SK-N-SH treated with all-trans-retinoic acid at 6 μM for 48 hours (cell line): ENCODE measurements around the gene ZNF385B.

Experiments
- ATAC-seq: fragments of 200-7000 bp; cut with Tn5 transposase; 3 replicates; pipeline ENCODE4 v1.9.1; 2020; ENCODE audit warnings: mild to moderate bottlenecking, moderate library complexity
- ARNTL ChIP-seq: fragments of 450-650 bp; formaldehyde crosslinking; IDR thresholded peaks from 2 replicates; pipeline ENCODE4 v1.5.0; 2020; ENCODE audit warnings: low read depth, mild to moderate bottlenecking, moderate library complexity, borderline replicate concordance
- BACH2 ChIP-seq: fragments of 250-450 bp; sonication (Bioruptor Pico); IDR thresholded peaks from 2 replicates; pipeline ENCODE4 v1.9.0; 2021; ENCODE audit warnings: mild to moderate bottlenecking, borderline replicate concordance
- CREB5 ChIP-seq: fragments of 250-450 bp; sonication (Bioruptor Pico); IDR thresholded peaks from 2 replicates; pipeline ENCODE4 v1.5.1; 2020; ENCODE audit warnings: low read depth, mild to moderate bottlenecking, moderate library complexity
- CSRNP3 ChIP-seq: fragments of 250-450 bp; sonication (Bioruptor Pico); IDR thresholded peaks from 2 replicates; pipeline ENCODE4 v1.5.1; 2021; ENCODE audit warnings: mild to moderate bottlenecking, moderate library complexity
- ESRRG ChIP-seq: fragments of 250-450 bp; sonication (Bioruptor Pico); IDR thresholded peaks from 2 replicates; pipeline ENCODE4 v1.6.1; 2021; ENCODE audit warnings: mild to moderate bottlenecking
- GLIS3 ChIP-seq: fragments of 250-450 bp; sonication (Bioruptor Pico); IDR thresholded peaks from 2 replicates; pipeline ENCODE4 v1.5.0; 2020; ENCODE audit warnings: mild to moderate bottlenecking, moderate library complexity
- ISL1 ChIP-seq: fragments of 250-450 bp; sonication (Bioruptor Pico); IDR thresholded peaks from 2 replicates; pipeline ENCODE4 v2.1.2; 2022; ENCODE audit warnings: mild to moderate bottlenecking, moderate library complexity
- OSR1 ChIP-seq: fragments of 250-450 bp; sonication (Bioruptor Pico); IDR thresholded peaks from 2 replicates; pipeline ENCODE4 v1.8.0; 2022; ENCODE audit warnings: moderate library complexity, mild to moderate bottlenecking, inconsistent platforms
- PATZ1 ChIP-seq: fragments of 250-450 bp; sonication (Bioruptor Pico); IDR thresholded peaks from 2 replicates; pipeline ENCODE4 v1.8.0; 2020; ENCODE audit warnings: mild to moderate bottlenecking, moderate library complexity, borderline replicate concordance
- POU6F1 ChIP-seq: fragments of 250-450 bp; sonication (Bioruptor Pico); IDR thresholded peaks from 2 replicates; pipeline ENCODE4 v1.8.0; 2021; ENCODE audit warnings: low read depth, mild to moderate bottlenecking, moderate library complexity, borderline replicate concordance
- PPARA ChIP-seq: fragments of 250-450 bp; sonication (Bioruptor Pico); IDR thresholded peaks from 2 replicates; pipeline ENCODE4 v1.5.0; 2020; ENCODE audit warnings: mild to moderate bottlenecking, borderline replicate concordance
- RARB ChIP-seq: fragments of 250-450 bp; sonication (Bioruptor Pico); IDR thresholded peaks from 2 replicates; pipeline ENCODE4 v1.8.0; 2021; ENCODE audit warnings: mild to moderate bottlenecking, moderate library complexity
- SNAI2 ChIP-seq: fragments of 250-450 bp; sonication (Bioruptor Pico); IDR thresholded peaks from 2 replicates; pipeline ENCODE4 v1.5.0; 2020; ENCODE audit warnings: mild to moderate bottlenecking, moderate library complexity
- TOX ChIP-seq: fragments of 250-450 bp; sonication (Bioruptor Pico); IDR thresholded peaks from 2 replicates; pipeline ENCODE4 v1.8.0; 2021; ENCODE audit warnings: mild to moderate bottlenecking, moderate library complexity, borderline replicate concordance
- ZC3H10 ChIP-seq: fragments of 250-450 bp; sonication (Bioruptor Pico); IDR thresholded peaks from 2 replicates; pipeline ENCODE4 v1.5.1; 2021; ENCODE audit warnings: mild to moderate bottlenecking, moderate library complexity
- ZFP3 ChIP-seq: fragments of 250-450 bp; sonication (Bioruptor Pico); IDR thresholded peaks from 2 replicates; pipeline ENCODE4 v1.5.0; 2020; ENCODE audit warnings: mild to moderate bottlenecking, moderate library complexity
- ZFP30 ChIP-seq: fragments of 450-650 bp; formaldehyde crosslinking; IDR thresholded peaks from 2 replicates; pipeline ENCODE4 v1.5.0; 2022; ENCODE audit warnings: mild to moderate bottlenecking, moderate library complexity
- ZNF565 ChIP-seq: fragments of 450-650 bp; formaldehyde crosslinking; conservative IDR thresholded peaks from 2 replicates; pipeline ENCODE4 v1.5.0; 2020; ENCODE audit warnings: low read depth, mild to moderate bottlenecking, moderate library complexity
- ZNF70 ChIP-seq: fragments of 450-650 bp; formaldehyde crosslinking; IDR thresholded peaks from 2 replicates; pipeline ENCODE4 v1.5.0; 2020; ENCODE audit warnings: mild to moderate bottlenecking, moderate library complexity
- ZNF8 ChIP-seq: fragments of 450-650 bp; formaldehyde crosslinking; IDR thresholded peaks from 2 replicates; pipeline ENCODE4 v1.5.0; 2020; ENCODE audit warnings: mild to moderate bottlenecking, moderate library complexity
- TF ChIP-seq, protein P1 (sequence below): fragments of 250-450 bp; sonication (Bioruptor Pico); IDR thresholded peaks from 2 replicates; pipeline ENCODE4 v1.5.0; 2020; ENCODE audit warnings: mild to moderate bottlenecking, moderate library complexity

The ZNF385B gene

DNA sequence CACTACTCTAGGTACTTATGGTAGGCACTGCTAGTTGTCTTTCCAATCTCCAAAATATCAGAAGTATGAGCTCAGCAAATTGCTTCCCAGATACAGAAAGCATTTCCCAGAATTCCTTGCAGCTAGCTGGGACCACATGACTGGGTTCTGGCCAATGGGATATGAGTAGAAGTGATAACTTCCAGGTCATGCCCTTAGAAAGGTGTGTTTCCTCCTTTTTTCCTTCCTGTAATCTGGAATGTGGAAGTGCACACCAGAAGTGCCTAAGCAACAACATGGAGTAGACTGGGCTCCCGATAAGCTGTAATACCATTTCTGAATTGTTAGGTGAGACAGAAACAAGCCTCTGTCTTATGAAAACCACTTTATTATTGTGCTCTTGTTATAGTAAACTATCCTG lies 279.8 kb downstream of the ZNF385B start:
- no peak for ATAC-seq
- TF ChIP-seq ZFP30 (no peak), GLIS3 (no peak), CSRNP3 (CRISPR knock-in tag) (no peak), SNAI2 (CRISPR knock-in tag) (no peak), POU6F1 (CRISPR knock-in tag) (no peak), ZNF70 (no peak), ISL1 (no peak), ZFP3 (CRISPR knock-in tag) (no peak), ESRRG (no peak), ZNF565 (CRISPR knock-in tag) (no peak), RARB (CRISPR knock-in tag) (no peak)

GRCh38 chr2:179580378-179581146 lies 280.9 kb downstream of the ZNF385B start:
- no peak for ATAC-seq

More at GRCh38 chr2:179580378-179581146, 280.9 kb downstream of the ZNF385B start:
- TF ChIP-seq ZFP30 (no peak), TOX (no peak), ZNF8 (no peak), PPARA (CRISPR knock-in tag) (no peak), ZFP3 (CRISPR knock-in tag) (no peak), ARNTL (CRISPR knock-in tag) (no peak), ISL1 (no peak), BACH2 (no peak), ZNF70 (no peak), SNAI2 (CRISPR knock-in tag) (no peak), ZC3H10 (no peak), OSR1 (CRISPR knock-in tag) (no peak), ESRRG (no peak), POU6F1 (CRISPR knock-in tag) (no peak), ZNF565 (CRISPR knock-in tag) (no peak), CREB5 (no peak), PATZ1 (CRISPR knock-in tag) (no peak)
- TF ChIP-seq, protein P1, sequence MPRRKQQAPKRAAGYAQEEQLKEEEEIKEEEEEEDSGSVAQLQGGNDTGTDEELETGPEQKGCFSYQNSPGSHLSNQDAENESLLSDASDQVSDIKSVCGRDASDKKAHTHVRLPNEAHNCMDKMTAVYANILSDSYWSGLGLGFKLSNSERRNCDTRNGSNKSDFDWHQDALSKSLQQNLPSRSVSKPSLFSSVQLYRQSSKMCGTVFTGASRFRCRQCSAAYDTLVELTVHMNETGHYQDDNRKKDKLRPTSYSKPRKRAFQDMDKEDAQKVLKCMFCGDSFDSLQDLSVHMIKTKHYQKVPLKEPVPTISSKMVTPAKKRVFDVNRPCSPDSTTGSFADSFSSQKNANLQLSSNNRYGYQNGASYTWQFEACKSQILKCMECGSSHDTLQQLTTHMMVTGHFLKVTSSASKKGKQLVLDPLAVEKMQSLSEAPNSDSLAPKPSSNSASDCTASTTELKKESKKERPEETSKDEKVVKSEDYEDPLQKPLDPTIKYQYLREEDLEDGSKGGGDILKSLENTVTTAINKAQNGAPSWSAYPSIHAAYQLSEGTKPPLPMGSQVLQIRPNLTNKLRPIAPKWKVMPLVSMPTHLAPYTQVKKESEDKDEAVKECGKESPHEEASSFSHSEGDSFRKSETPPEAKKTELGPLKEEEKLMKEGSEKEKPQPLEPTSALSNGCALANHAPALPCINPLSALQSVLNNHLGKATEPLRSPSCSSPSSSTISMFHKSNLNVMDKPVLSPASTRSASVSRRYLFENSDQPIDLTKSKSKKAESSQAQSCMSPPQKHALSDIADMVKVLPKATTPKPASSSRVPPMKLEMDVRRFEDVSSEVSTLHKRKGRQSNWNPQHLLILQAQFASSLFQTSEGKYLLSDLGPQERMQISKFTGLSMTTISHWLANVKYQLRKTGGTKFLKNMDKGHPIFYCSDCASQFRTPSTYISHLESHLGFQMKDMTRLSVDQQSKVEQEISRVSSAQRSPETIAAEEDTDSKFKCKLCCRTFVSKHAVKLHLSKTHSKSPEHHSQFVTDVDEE (CRISPR knock-in tag): no peak
